MCF 10A (cell line): Measurements from ENCODE around the gene HAP1. TPM values are rescaled to one million over a fixed set of nuclear protein-coding genes. Genes with fewer than 3 reads are reported as not detected.
"Not testable (repeated sequence)": the region's sequence is repeated elsewhere in the genome, so short reads cannot be mapped to it uniquely, and the experiment has no call there.

Source experiments
- BruUV-seq: library from RNA; stranded (reverse); fragments of 400-500 nt; replicated peaks from 2 replicates; lab custom pipeline; 2021; lab: Mats Ljungman, UMichigan
- CTCF ChIA-PET: fragments of 300-600 bp; sonication (Branson Sonifier 250); formaldehyde crosslinking; extraction: SDS; loops from one replicate; lab custom pipeline; 2021; ENCODE audit warnings: antibody characterized with exemption, inconsistent platforms; lab: Yijun Ruan, JAX
- POLR2A ChIA-PET: fragments of 300-600, 350-650 bp; sonication (Branson Sonifier 250); formaldehyde crosslinking; extraction: SDS; loops from one replicate; lab custom pipeline; 2020; ENCODE audit warnings: antibody characterized with exemption, inconsistent platforms; lab: Yijun Ruan, JAX
- DNase-seq: peaks from one replicate; pipeline ENCODE4 v3.0.0-alpha.2; 2018; ENCODE audit not compliant: unreplicated experiment
- H3K27ac Mint-ChIP-seq: one replicate; pipeline ENCODE4 v1.8.0; 2022; ENCODE audit warnings: mild to moderate bottlenecking, low read depth, mixed read lengths; ENCODE audit not compliant: unreplicated experiment
- H3K27me3 Mint-ChIP-seq: one replicate; pipeline ENCODE4 v1.8.0; 2022; ENCODE audit warnings: mixed read lengths; ENCODE audit not compliant: insufficient read depth, unreplicated experiment
- H3K36me3 Mint-ChIP-seq: one replicate; pipeline ENCODE4 v1.8.0; 2022; ENCODE audit warnings: mild to moderate bottlenecking, moderate library complexity, mixed read lengths; ENCODE audit not compliant: insufficient read depth, unreplicated experiment
- H3K4me1 Mint-ChIP-seq: one replicate; pipeline ENCODE4 v1.8.0; 2022; ENCODE audit warnings: mixed read lengths; ENCODE audit not compliant: insufficient read depth, unreplicated experiment
- H3K4me3 Mint-ChIP-seq: one replicate; pipeline ENCODE4 v1.8.0; 2022; ENCODE audit warnings: mild to moderate bottlenecking, moderate library complexity, mixed read lengths; ENCODE audit not compliant: unreplicated experiment
- H3K9me3 Mint-ChIP-seq: one replicate; pipeline ENCODE4 v1.8.0; 2022; ENCODE audit warnings: mixed read lengths; ENCODE audit not compliant: unreplicated experiment
- CTCF ChIP-seq: fragments of 200-600 bp; IDR thresholded peaks from one replicate; pipeline ENCODE4 v1.8.0; 2022; ENCODE audit warnings: antibody characterized with exemption, mild to moderate bottlenecking; ENCODE audit not compliant: unreplicated experiment
- intact Hi-C: fragments of 100-400 bp; cut with micrococcal nuclease; formaldehyde crosslinking; loops from 2 replicates; pipeline ENCODE4 v1.14.1; 2022
- total RNA-seq: library from RNA; stranded (reverse); gene quantifications from 2 replicates; pipeline ENCODE4 v1.2.3, GENCODE V29; 2022

HAP1 gene
- total RNA-seq, 1 experiment from 2014 or later: 0.37 TPM

GRCh38 chr17:41676058-41676419 lies 58.4 kb downstream of the HAP1 start:
- ChIA-PET POLR2A (interaction anchor here (0.6 to 1.5 kb wide), 2 partner anchors 13 to 958 kb away, joined by 3 to 8 read pairs; partner anchors contain the start of gene EIF1), CTCF (interaction anchor here (0.7 to 2.5 kb wide), 2 partner anchors 11 to 979 kb away, joined by 3 to 14 read pairs; no protein-coding TSS in a partner anchor)
- H3K27ac Mint-ChIP-seq: no peak overlapping the region
- H3K4me3 Mint-ChIP-seq: no peak overlapping the region
- intact Hi-C loops: no loop called here
- H3K27me3 Mint-ChIP-seq: no peaks in the 10 kb centered on the region
- H3K4me1 Mint-ChIP-seq: peaks cover 14% of the 10 kb centered on the region
- H3K36me3 Mint-ChIP-seq: peaks cover 6% of the 10 kb centered on the region
- H3K9me3 Mint-ChIP-seq: no peaks in the 10 kb centered on the region
- no TSS peak for BruUV-seq
- no peak for TF ChIP-seq CTCF
- no peak for DNase-seq

- peaks cover 14% of the 10 kb centered on the region for H3K4me1 Mint-ChIP-seq
- H3K4me3 Mint-ChIP-seq, H3K9me3 Mint-ChIP-seq, DNase-seq, intact Hi-C loops, H3K36me3 Mint-ChIP-seq, H3K27ac Mint-ChIP-seq, H3K27me3 Mint-ChIP-seq, BruUV-seq: not testable (repeated sequence)
- CTCF ChIA-PET: interaction anchor here (0.6 to 2.5 kb wide), 2 partner anchors 10 to 156 kb away, joined by 3 to 14 read pairs; no protein-coding TSS in a partner anchor
- POLR2A ChIA-PET: interaction anchor here (0.6 to 1.5 kb wide), 2 partner anchors 13 to 957 kb away, joined by 3 to 8 read pairs; partner anchors contain the start of gene EIF1
Measured at GRCh38 chr17:41675157-41676057, 59.0 kb downstream of the HAP1 start.

Other genes with a start within 250 kb of the HAP1 start
- gene KRT36, start 244.7 kb downstream of the HAP1 start, total RNA-seq: not detected in 2 replicates
- not detected in 2 replicates for gene KRT13, start 229.0 kb downstream of the HAP1 start, total RNA-seq
- gene KRT15, start 215.8 kb downstream of the HAP1 start, total RNA-seq: 28.8 and 83.4 TPM in 2 replicates
- gene KRT19, start 206.3 kb downstream of the HAP1 start, total RNA-seq: 0.68 TPM in 1 of 2 replicates, not detected in the other
- 0.21 and 0.27 TPM in 2 replicates for gene KRT9, start 162.6 kb downstream of the HAP1 start, total RNA-seq
- 696 and 1,755 TPM in 2 replicates for gene KRT14, start 147.7 kb downstream of the HAP1 start, total RNA-seq
- 74.5 and 109 TPM in 2 replicates for gene KRT16, start 121.9 kb downstream of the HAP1 start, total RNA-seq
- gene KRT17, start 110.1 kb downstream of the HAP1 start, total RNA-seq: 1,990 and 4,105 TPM in 2 replicates
- 1,945 and 2,169 TPM in 2 replicates for gene EIF1, start 45.8 kb downstream of the HAP1 start, total RNA-seq
- gene GAST, start 22.3 kb downstream of the HAP1 start, total RNA-seq: not detected in 2 replicates
- gene JUP, start 52.1 kb upstream of the HAP1 start, total RNA-seq: 112 and 131 TPM in 2 replicates
- gene P3H4, start 77.3 kb upstream of the HAP1 start, total RNA-seq: 36.4 and 41.5 TPM in 2 replicates
- 142 and 159 TPM in 2 replicates for gene FKBP10, start 78.4 kb upstream of the HAP1 start, total RNA-seq
- 59.8 and 65.1 TPM in 2 replicates for gene NT5C3B, start 101.6 kb upstream of the HAP1 start, total RNA-seq
- gene KLHL10, start 103.2 kb upstream of the HAP1 start, total RNA-seq: not detected in 2 replicates
- 19.1 and 22.3 TPM in 2 replicates for gene KLHL11, start 130.8 kb upstream of the HAP1 start, total RNA-seq
- 67.7 and 67.9 TPM in 2 replicates for gene ACLY, start 184.3 kb upstream of the HAP1 start, total RNA-seq
- gene ODAD4, start 196.0 kb upstream of the HAP1 start, total RNA-seq: 0.96 and 1.3 TPM in 2 replicates
- gene CNP, start 232.2 kb upstream of the HAP1 start, total RNA-seq: 42.6 and 46.2 TPM in 2 replicates